Effector memory CD4-positive, alpha-beta T cell (primary cell): ENCODE results near the gene ZNF385D.

ENCODE experiments used
- DNase-seq, 3 donors: peaks; one replicate each; pipeline ENCODE4 v3.0.0-alpha.2; 2020
- H3K27ac ChIP-seq: 2 replicates; pipeline ENCODE4 v1.7.0; 2013; ENCODE audit warnings: mild to moderate bottlenecking, low read length, moderate library complexity; ENCODE audit not compliant: insufficient read depth, poor library complexity, severe bottlenecking
- H3K27me3 ChIP-seq: replicated peaks from 2 replicates; pipeline ENCODE4 v1.7.0; 2013; ENCODE audit warnings: mild to moderate bottlenecking, low read length; ENCODE audit not compliant: insufficient read depth, control insufficient read depth, poor library complexity, severe bottlenecking
- H3K36me3 ChIP-seq: 2 replicates; pipeline ENCODE4 v1.7.0; 2013; ENCODE audit warnings: mild to moderate bottlenecking, low read length, moderate library complexity; ENCODE audit not compliant: control insufficient read depth, insufficient read depth
- H3K4me1 ChIP-seq: 2 replicates; pipeline ENCODE4 v1.7.0; 2013; ENCODE audit warnings: low read length, mild to moderate bottlenecking; ENCODE audit not compliant: control insufficient read depth, insufficient read depth, poor library complexity, severe bottlenecking
- H3K4me3 ChIP-seq: 2 replicates; pipeline ENCODE4 v1.7.0; 2013; ENCODE audit warnings: low read length, low read depth, mild to moderate bottlenecking; ENCODE audit not compliant: insufficient read depth, poor library complexity, severe bottlenecking
- H3K9me3 ChIP-seq: 2 replicates; pipeline ENCODE4 v1.7.0; 2013; ENCODE audit warnings: mild to moderate bottlenecking, low read length, moderate library complexity; ENCODE audit not compliant: control insufficient read depth

Gene ZNF385D

GRCh38 chr3:21654662-21655061 lies 96.3 kb downstream of the ZNF385D start:
- H3K4me1 ChIP-seq = no peaks in the 10 kb centered on the region
- no peaks in the 10 kb centered on the region for H3K27me3 ChIP-seq
- no peak overlapping the region for H3K27ac ChIP-seq
- DNase-seq = no peak
- H3K36me3 ChIP-seq = no peaks in the 10 kb centered on the region
- H3K9me3 ChIP-seq = no peaks in the 10 kb centered on the region
- no peak overlapping the region for H3K4me3 ChIP-seq

GRCh38 chr3:21654241-21654640 lies 96.8 kb downstream of the ZNF385D start:
- H3K27ac ChIP-seq = no peak overlapping the region

GRCh38 chr3:21649519-21649918 lies 101.5 kb downstream of the ZNF385D start:
- Histone ChIP-seq H3K27me3 (no peaks in the 10 kb centered on the region), H3K27ac (no peak overlapping the region), H3K9me3 (no peaks in the 10 kb centered on the region), H3K36me3 (no peaks in the 10 kb centered on the region), H3K4me3 (no peak overlapping the region), H3K4me1 (no peaks in the 10 kb centered on the region)
- DNase-seq = no peak

More at GRCh38 chr3:21654241-21654640, 96.8 kb downstream of the ZNF385D start:
- DNase-seq = no peak
- H3K4me3 ChIP-seq = no peak overlapping the region
- no peaks in the 10 kb centered on the region for H3K27me3 ChIP-seq
- no peaks in the 10 kb centered on the region for H3K36me3 ChIP-seq
- no peaks in the 10 kb centered on the region for H3K9me3 ChIP-seq
- no peaks in the 10 kb centered on the region for H3K4me1 ChIP-seq

GRCh38 chr3:21647961-21648360 lies 103.0 kb downstream of the ZNF385D start:
- Histone ChIP-seq H3K9me3 (no peaks in the 10 kb centered on the region), H3K4me3 (no peak overlapping the region), H3K27me3 (no peaks in the 10 kb centered on the region), H3K36me3 (no peaks in the 10 kb centered on the region), H3K4me1 (no peaks in the 10 kb centered on the region), H3K27ac (no peak overlapping the region)
- no peak for DNase-seq

GRCh38 chr3:21645121-21645897 lies 105.7 kb downstream of the ZNF385D start:
- Histone ChIP-seq H3K4me3 (no peak overlapping the region), H3K27me3 (no peaks in the 10 kb centered on the region), H3K36me3 (no peaks in the 10 kb centered on the region), H3K9me3 (no peaks in the 10 kb centered on the region), H3K4me1 (no peaks in the 10 kb centered on the region), H3K27ac (no peak overlapping the region)
- DNase-seq = no peak

GRCh38 chr3:21644268-21644667 lies 106.7 kb downstream of the ZNF385D start:
- Histone ChIP-seq H3K36me3 (no peaks in the 10 kb centered on the region), H3K27me3 (no peaks in the 10 kb centered on the region), H3K27ac (no peak overlapping the region), H3K9me3 (no peaks in the 10 kb centered on the region), H3K4me3 (no peak overlapping the region), H3K4me1 (no peaks in the 10 kb centered on the region)
- DNase-seq = no peak

- Histone ChIP-seq H3K4me1 (no peaks in the 10 kb centered on the region), H3K4me3 (no peak overlapping the region), H3K27me3 (no peaks in the 10 kb centered on the region), H3K9me3 (no peaks in the 10 kb centered on the region), H3K27ac (no peak overlapping the region), H3K36me3 (no peaks in the 10 kb centered on the region)
- DNase-seq = no peak
Observed at GRCh38 chr3:21643752-21644151, 107.3 kb downstream of the ZNF385D start.

- Histone ChIP-seq H3K27me3 (no peaks in the 10 kb centered on the region), H3K4me1 (no peaks in the 10 kb centered on the region), H3K4me3 (no peak overlapping the region), H3K36me3 (no peaks in the 10 kb centered on the region), H3K9me3 (no peaks in the 10 kb centered on the region), H3K27ac (no peak overlapping the region)
- DNase-seq = no peak
Observed at GRCh38 chr3:21642433-21642832, 108.6 kb downstream of the ZNF385D start.

GRCh38 chr3:21641959-21642358 lies 109.1 kb downstream of the ZNF385D start:
- no peaks in the 10 kb centered on the region for H3K4me1 ChIP-seq
- no peak overlapping the region for H3K27ac ChIP-seq
- H3K9me3 ChIP-seq = no peaks in the 10 kb centered on the region
- H3K4me3 ChIP-seq = no peak overlapping the region
- DNase-seq = no peak
- H3K36me3 ChIP-seq = no peaks in the 10 kb centered on the region
- H3K27me3 ChIP-seq = no peaks in the 10 kb centered on the region

GRCh38 chr3:21638488-21638887 lies 112.5 kb downstream of the ZNF385D start:
- Histone ChIP-seq H3K27me3 (no peaks in the 10 kb centered on the region), H3K4me1 (no peaks in the 10 kb centered on the region), H3K4me3 (no peak overlapping the region), H3K9me3 (no peaks in the 10 kb centered on the region), H3K27ac (no peak overlapping the region), H3K36me3 (no peaks in the 10 kb centered on the region)
- DNase-seq = no peak
